Lung (tissue), 12 donors: ENCODE results near the gene SAMD11. TPM values are rescaled to one million over a fixed set of nuclear protein-coding genes. Genes with fewer than 3 reads are reported as not detected.

Experiments used
- ATAC-seq: fragments of 200-7000 bp; cut with Tn5 transposase; one replicate; pipeline ENCODE4 v1.9.1; 2020; ENCODE audit warnings: moderate number of reproducible peaks; ENCODE audit not compliant: insufficient read depth, low FRiP score
- DNase-seq, 3 donors: peaks; one replicate each; pipeline ENCODE4 v3.0.0-alpha.2; 2013 to 2017
- H3K27ac ChIP-seq, 2 donors: one replicate each; pipeline ENCODE4 v1.5.1; 2013; ENCODE audit warnings: mild to moderate bottlenecking in 2 of 2, moderate library complexity in 2 of 2, control low read depth in 1 of 2, inconsistent platforms in 1 of 2, low read depth in 1 of 2, low read length in 1 of 2
- H3K27me3 ChIP-seq, 3 donors: one replicate each; pipeline ENCODE4 v1.5.1; 2013; ENCODE audit warnings: low read length in 2 of 3; ENCODE audit not compliant: control insufficient read depth in 3 of 3, insufficient read depth in 3 of 3
- H3K36me3 ChIP-seq, 4 donors: one replicate each; pipeline ENCODE4 v1.5.1; 2013; ENCODE audit warnings: low read length in 4 of 4, mild to moderate bottlenecking in 1 of 4, moderate library complexity in 1 of 4; ENCODE audit not compliant: control insufficient read depth in 4 of 4, insufficient read depth in 4 of 4
- H3K4me1 ChIP-seq, 5 donors: one replicate each; pipeline ENCODE4 v1.5.1; 2013; ENCODE audit warnings: low read length in 5 of 5, mild to moderate bottlenecking in 2 of 5, moderate library complexity in 1 of 5; ENCODE audit not compliant: control insufficient read depth in 5 of 5, insufficient read depth in 5 of 5
- H3K4me3 ChIP-seq: one replicate; pipeline ENCODE4 v1.5.1; 2013; ENCODE audit warnings: mild to moderate bottlenecking, control low read depth, moderate library complexity
- H3K9ac ChIP-seq, 2 donors: one replicate each; pipeline ENCODE4 v1.5.1; 2013; ENCODE audit warnings: low read length in 2 of 2, control low read depth in 1 of 2; ENCODE audit not compliant: insufficient read depth in 1 of 2
- H3K9me3 ChIP-seq, 4 donors: one replicate each; pipeline ENCODE4 v1.5.1; 2013; ENCODE audit warnings: low read length in 3 of 4, mild to moderate bottlenecking in 1 of 4, moderate library complexity in 1 of 4; ENCODE audit not compliant: control insufficient read depth in 4 of 4, insufficient read depth in 3 of 4
- WGBS, 2 donors: extraction: QIAGEN DNeasy Blood & Tissue Kit; methylation state at CpG; one replicate each; pipeline ENCODE4 v1.1.7; 2013; 5-methylcytosine and 5-hydroxymethylcytosine counted together
- polyA plus RNA-seq, 2 donors: library from polyadenylated mRNA; stranded (reverse); fragments of 200-250 nt; gene quantifications; one replicate each; pipeline ENCODE4 v1.2.1, GENCODE V29; 2013
- total RNA-seq, 2 donors: library from RNA; depleted of rRNA in 1 of 2; stranded (reverse); fragments of >200 nt in 1 of 2; gene quantifications; one replicate each; pipeline ENCODE4 v1.2.1, GENCODE V29; 2014 to 2021
- TF ChIP-seq, protein P1 (sequence below): IDR thresholded peaks from 2 replicates; pipeline ENCODE4 v1.5.1; 2012; ENCODE audit warnings: mild to moderate bottlenecking; ENCODE audit errors: control extremely low read depth, extremely low read depth
- donor health status: control.
- donor health status: control.
- donor health status: Bipolar disorder and iron deficiency.
- donor health status: healthy.
- donor health status: DM: yes; HTN: yes; CAD: no.

SAMD11 gene
- total and polyA plus RNA-seq, 4 donors: 3.7 to 26.3 (median 5.8) TPM

DNA sequence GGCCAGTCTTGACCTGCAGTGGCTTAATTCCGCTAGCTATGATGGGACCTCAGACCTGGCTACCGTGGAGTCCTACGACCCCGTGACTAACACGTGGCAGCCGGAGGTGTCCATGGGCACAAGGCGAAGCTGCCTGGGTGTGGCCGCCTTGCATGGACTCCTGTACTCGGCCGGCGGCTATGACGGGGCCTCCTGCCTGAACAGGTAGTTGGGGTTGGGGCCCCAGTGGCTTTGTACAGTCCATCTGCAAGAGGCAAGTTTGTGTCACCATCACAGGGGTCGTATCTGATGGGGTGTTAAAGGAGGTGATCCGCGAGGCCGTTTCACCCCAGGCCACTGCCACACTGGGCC, 39.6 kb downstream of the SAMD11 start:
- no peak overlapping the region for H3K27ac ChIP-seq
- 89 to 94% methylated on average over 16 of the region's 16 CpGs for WGBS, 2 donors
- no peak for DNase-seq
- H3K4me3 ChIP-seq: no peak overlapping the region
- H3K9ac ChIP-seq: no peak overlapping the region
- peaks cover 0 to 8% (median 0%) of the 10 kb centered on the region in 3 donors for H3K27me3 ChIP-seq
- H3K4me1 ChIP-seq: peaks cover 0 to 20% (median 0%) of the 10 kb centered on the region in 5 donors
- H3K9me3 ChIP-seq: no peaks in the 10 kb centered on the region
- no peak for ATAC-seq
- peaks cover 0 to 9% (median 0%) of the 10 kb centered on the region in 4 donors for H3K36me3 ChIP-seq
- TF ChIP-seq, protein P1, sequence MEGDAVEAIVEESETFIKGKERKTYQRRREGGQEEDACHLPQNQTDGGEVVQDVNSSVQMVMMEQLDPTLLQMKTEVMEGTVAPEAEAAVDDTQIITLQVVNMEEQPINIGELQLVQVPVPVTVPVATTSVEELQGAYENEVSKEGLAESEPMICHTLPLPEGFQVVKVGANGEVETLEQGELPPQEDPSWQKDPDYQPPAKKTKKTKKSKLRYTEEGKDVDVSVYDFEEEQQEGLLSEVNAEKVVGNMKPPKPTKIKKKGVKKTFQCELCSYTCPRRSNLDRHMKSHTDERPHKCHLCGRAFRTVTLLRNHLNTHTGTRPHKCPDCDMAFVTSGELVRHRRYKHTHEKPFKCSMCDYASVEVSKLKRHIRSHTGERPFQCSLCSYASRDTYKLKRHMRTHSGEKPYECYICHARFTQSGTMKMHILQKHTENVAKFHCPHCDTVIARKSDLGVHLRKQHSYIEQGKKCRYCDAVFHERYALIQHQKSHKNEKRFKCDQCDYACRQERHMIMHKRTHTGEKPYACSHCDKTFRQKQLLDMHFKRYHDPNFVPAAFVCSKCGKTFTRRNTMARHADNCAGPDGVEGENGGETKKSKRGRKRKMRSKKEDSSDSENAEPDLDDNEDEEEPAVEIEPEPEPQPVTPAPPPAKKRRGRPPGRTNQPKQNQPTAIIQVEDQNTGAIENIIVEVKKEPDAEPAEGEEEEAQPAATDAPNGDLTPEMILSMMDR: no peak

DNA sequence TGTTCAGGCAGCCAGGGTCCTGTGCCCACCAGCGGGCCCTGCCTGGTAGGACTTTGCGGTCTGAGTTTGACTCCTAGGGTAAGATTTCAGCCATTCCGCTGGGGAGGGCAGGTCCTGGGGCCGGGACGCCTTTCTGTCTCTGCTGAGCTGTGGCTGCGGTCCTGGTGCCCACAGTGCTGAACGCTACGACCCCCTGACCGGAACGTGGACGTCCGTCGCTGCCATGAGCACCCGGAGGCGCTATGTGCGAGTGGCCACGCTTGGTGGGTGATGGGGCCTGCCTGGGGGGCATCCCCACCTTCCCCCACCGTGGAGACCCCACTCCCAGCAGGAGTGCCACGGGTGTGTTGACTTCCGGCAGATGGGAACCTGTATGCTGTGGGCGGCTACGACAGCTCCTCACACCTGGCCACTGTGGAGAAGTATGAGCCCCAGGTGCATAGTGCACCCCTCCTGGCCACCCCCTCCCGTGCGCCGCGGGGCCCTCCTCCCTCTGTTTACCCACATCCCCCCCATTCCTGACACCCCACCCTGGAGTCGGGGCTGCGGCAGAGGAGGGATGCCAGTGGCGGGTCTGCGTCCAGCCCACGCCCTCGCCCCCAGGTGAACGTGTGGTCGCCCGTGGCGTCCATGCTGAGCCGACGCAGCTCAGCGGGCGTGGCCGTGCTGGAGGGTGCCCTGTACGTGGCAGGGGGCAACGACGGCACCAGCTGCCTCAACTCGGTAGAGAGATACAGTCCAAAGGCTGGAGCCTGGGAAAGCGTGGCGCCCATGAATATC, 40.2 kb downstream of the SAMD11 start:
- DNase-seq (no peak), ATAC-seq (no peak)

DNA sequence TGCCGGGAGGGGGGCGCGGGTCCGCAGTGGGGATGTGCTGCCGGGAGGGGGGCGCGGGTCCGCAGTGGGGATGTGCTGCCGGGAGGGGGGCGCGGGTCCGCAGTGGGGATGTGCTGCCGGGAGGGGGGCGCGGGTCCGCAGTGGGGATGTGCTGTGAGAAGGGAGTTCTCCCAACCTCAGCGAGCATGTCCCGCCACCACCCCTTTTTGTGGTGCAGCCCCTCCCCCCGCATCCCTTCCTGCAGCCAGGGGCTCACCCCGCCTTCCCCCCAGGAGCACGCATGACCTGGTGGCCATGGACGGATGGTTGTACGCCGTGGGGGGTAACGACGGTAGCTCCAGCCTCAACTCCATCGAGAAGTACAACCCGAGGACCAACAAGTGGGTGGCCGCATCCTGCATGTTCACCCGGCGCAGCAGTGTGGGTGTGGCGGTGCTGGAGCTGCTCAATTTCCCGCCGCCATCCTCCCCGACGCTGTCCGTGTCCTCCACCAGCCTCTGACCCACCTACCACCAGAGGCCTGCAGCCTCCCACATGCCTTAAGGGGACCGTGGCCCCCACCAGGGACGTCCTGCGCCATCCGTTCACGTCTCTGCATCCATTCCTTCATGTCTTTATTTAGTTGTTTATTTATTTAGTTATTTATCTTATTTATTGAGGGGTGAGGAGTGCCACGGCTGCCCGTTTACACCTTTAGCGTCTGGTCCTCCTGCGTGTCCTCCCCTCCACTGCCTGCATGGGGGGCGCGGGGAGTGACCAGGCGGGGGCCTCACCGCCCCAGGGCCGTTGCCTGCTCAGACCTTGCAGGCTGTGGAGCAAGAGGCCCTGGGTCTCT, 41.2 kb downstream of the SAMD11 start:
- no peak for DNase-seq
- Histone ChIP-seq H3K27ac (no peak overlapping the region), H3K4me1 (peaks cover 0 to 18% (median 0%) of the 10 kb centered on the region in 5 donors), H3K9ac (no peak overlapping the region), H3K9me3 (no peaks in the 10 kb centered on the region), H3K27me3 (peaks cover 0 to 22% (median 11%) of the 10 kb centered on the region in 3 donors), H3K36me3 (peaks cover 0 to 9% (median 0%) of the 10 kb centered on the region in 4 donors), H3K4me3 (no peak overlapping the region)
- WGBS, 2 donors: 93 to 95% methylated on average over 36 to 41 of the region's 51 CpGs
- TF ChIP-seq, protein P1: no peak
- no peak for ATAC-seq

More for the DNA sequence above, 40.2 kb downstream of the SAMD11 start:
- peaks cover 0 to 20% (median 0%) of the 10 kb centered on the region in 5 donors for H3K4me1 ChIP-seq
- 96% methylated on average over 46 to 47 of the region's 47 CpGs for whole genome bisulfite sequencing, 2 donors
- no peaks in the 10 kb centered on the region for H3K9me3 ChIP-seq
- no peak overlapping the region for H3K4me3 ChIP-seq
- H3K27me3 ChIP-seq: peaks cover 0 to 13% (median 2%) of the 10 kb centered on the region in 3 donors
- TF ChIP-seq, protein P1: no peak
- peaks cover 0 to 9% (median 0%) of the 10 kb centered on the region in 4 donors for H3K36me3 ChIP-seq
- H3K9ac ChIP-seq: no peak overlapping the region
- no peak overlapping the region for H3K27ac ChIP-seq
